T-helper 2 cell treated with Interferon-gamma antibody and Interleukin-4, amounts not matched to agents 5 μg/mL and 100 μg/mL, for 36 hours (primary cell): ENCODE measurements around the gene KAZN.

Source experiments
- DNase-seq: peaks from one replicate; pipeline ENCODE4 v3.0.0; 2021; ENCODE audit warnings: low spot score
- H3K27ac Mint-ChIP-seq: one replicate; pipeline ENCODE4 v1.8.0; 2021; ENCODE audit warnings: mild to moderate bottlenecking, mixed read lengths
- H3K27me3 Mint-ChIP-seq: one replicate; pipeline ENCODE4 v1.8.0; 2021; ENCODE audit warnings: low read depth, mixed read lengths
- H3K36me3 Mint-ChIP-seq: one replicate; pipeline ENCODE4 v1.8.0; 2021; ENCODE audit warnings: low read depth, mixed read lengths
- H3K4me1 Mint-ChIP-seq: one replicate; pipeline ENCODE4 v1.8.0; 2021; ENCODE audit warnings: low read depth, mixed read lengths
- H3K4me3 Mint-ChIP-seq: one replicate; pipeline ENCODE4 v1.8.0; 2022; ENCODE audit warnings: mild to moderate bottlenecking, moderate library complexity, mixed read lengths
- H3K9me3 Mint-ChIP-seq: one replicate; pipeline ENCODE4 v1.8.0; 2021; ENCODE audit warnings: mixed read lengths

Gene KAZN

DNA sequence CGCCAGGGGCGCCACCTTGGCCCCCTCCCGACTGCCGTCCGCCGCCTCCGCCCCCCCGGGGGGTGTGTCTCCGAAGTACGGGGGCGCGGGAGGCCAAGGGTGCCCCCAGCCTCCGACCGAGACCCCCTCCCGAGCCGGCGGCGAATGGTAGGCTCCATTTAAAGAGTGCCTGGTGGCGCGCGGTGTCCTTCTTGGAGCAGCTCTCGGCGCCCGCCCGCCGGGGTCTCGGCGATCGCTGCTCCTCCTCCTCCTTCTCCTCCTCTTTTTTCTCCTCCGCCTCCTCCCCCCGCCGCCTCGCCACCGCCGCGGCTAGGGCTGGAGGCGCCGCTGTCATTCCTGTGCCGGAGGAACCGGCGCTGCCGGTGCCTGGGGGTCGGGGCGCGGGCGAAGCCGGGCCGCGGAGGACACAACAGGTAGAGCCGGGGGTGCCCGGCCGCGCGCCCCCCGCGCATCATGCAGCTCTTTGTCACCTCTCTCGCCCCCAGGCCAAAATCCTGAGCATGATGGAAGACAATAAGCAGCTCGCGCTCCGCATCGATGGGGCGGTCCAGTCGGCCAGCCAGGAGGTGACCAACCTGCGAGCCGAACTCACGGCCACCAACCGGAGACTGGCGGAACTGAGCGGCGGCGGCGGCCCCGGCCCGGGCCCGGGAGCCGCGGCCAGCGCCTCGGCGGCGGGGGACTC, at the start of gene KAZN:
Gene KAZN (plus strand): TSS at position 188 of the 685 bp plus-strand sequence.
- DNase-seq = no peak
- no peaks in the 10 kb centered on the region for H3K4me1 Mint-ChIP-seq
- no peaks in the 10 kb centered on the region for H3K36me3 Mint-ChIP-seq
- H3K4me3 Mint-ChIP-seq = no peak within 1 kb of the TSS
- H3K27me3 Mint-ChIP-seq = peaks cover 48% of the 10 kb centered on the region
- H3K27ac Mint-ChIP-seq = no peak within 1 kb of the TSS
- H3K9me3 Mint-ChIP-seq = no peaks in the 10 kb centered on the region

DNA sequence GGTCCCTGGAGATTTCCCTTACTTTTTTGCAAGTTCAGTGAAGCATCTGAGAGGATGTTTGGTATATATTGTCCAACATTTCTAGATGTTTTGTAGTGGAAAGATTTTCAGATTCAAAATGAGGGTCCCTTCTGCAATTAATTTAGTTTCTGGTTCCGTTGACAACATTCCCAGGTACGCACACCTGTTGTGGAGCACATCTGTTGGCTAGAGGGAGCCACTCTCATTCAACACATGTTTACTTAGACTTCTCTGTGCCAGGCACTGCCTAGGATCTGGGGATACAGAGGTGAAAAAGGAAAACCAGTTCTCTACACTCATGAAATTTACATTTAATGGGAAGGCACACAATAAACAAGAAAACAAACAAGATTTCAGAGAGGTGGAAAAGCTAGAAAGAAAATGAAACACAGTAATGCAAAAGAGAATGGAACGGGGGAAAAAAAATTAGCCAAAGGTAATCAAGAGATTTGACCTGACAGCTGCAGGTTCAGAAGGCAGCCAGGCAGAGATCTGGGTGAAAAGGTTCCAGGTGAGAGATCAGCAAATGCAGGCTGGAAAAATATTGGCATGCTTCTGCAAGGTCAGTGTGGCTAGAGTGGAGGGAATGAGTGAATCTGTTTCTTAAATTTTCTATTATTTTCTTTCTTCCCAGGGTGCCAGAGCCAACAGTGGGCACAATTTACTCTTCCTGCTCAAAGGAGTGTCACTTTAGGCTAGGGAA, 48.4 kb upstream of the KAZN start:
- DNase-seq = no peak
- Mint-ChIP-seq H3K27ac (no peak overlapping the region), H3K36me3 (no peaks in the 10 kb centered on the region), H3K27me3 (no peaks in the 10 kb centered on the region), H3K9me3 (no peaks in the 10 kb centered on the region), H3K4me1 (no peaks in the 10 kb centered on the region), H3K4me3 (no peak overlapping the region)

DNA sequence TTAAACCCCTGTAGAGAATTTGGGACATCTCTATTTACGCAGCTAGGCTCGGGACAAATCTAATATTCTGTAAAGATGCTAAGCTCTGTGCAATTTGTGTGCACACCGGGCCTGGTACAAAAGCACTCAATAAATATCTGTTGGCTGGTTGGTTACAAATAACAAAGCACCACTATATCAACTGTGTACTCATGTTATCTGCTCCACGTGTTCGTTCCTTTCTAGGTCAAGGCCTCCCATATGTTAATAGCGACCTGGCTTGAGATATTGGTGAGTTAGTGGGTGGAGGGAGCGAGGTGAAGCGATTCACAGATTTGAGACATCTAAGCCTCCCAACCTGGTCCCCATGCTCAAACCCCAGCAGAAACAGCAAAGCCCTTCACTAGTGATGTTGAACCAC, 47.1 kb upstream of the KAZN start:
- DNase-seq = no peak
- no peaks in the 10 kb centered on the region for H3K4me1 Mint-ChIP-seq
- H3K36me3 Mint-ChIP-seq = no peaks in the 10 kb centered on the region
- no peak overlapping the region for H3K4me3 Mint-ChIP-seq
- H3K27ac Mint-ChIP-seq = no peak overlapping the region
- no peaks in the 10 kb centered on the region for H3K27me3 Mint-ChIP-seq
- H3K9me3 Mint-ChIP-seq = no peaks in the 10 kb centered on the region

DNA sequence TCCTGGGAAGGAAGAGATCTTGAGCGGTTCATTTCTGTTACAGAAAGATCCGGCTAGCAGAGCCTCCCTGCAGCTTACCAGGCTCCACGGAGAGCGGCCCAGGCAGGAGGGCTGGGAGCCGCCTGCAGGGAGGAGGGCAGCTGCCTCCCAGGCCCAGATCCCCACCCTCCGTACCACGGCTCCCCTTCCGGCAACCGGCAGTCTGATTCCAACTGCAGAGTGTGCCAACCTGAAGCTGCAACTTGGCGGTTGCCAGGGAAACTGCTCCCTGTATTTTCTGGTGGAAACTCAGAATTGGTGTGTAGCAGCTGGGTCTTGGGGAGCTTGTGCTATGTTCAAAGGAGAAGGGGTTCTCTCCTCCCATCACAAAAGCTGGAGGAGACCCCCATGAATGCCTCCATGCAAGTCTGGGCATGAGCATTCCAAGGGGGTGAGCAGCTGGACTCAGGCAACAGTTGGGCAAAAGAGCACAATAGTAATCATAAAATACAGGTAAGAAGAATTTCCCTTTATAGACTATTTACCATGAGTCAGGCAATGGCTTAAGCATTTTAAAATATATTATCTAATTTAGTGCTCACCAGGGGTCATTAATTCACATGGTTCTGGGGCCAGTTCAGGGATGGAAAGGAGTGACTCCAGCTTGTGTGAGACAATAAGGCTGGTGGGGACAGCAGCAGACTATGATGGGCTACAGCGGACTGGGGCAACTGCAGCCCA, 46.1 kb upstream of the KAZN start:
- DNase-seq = no peak
- Mint-ChIP-seq H3K9me3 (no peaks in the 10 kb centered on the region), H3K36me3 (no peaks in the 10 kb centered on the region), H3K4me3 (no peak overlapping the region), H3K27me3 (no peaks in the 10 kb centered on the region), H3K27ac (no peak overlapping the region), H3K4me1 (no peaks in the 10 kb centered on the region)

DNA sequence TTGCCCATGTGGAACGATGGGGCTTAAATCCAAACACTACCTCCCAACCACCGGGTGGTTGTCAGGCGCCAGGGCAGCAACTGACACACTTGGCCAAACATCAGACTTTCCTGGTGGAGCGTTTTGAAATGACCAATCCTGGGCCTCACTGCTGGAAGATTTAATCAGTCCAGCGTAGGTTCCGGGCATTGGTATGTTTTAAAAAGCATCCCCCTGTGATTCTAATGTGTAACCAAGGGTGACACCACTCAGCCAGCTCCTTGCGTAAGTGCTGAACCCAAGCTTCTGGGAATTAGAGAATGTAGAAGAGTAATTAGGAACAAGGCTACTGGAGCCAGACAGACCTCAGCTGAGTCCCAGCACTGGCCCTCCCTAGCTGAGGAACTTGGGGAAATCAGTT, 44.8 kb upstream of the KAZN start:
- no peaks in the 10 kb centered on the region for H3K4me1 Mint-ChIP-seq
- no peak overlapping the region for H3K27ac Mint-ChIP-seq
- no peaks in the 10 kb centered on the region for H3K9me3 Mint-ChIP-seq
- no peaks in the 10 kb centered on the region for H3K36me3 Mint-ChIP-seq
- no peak for DNase-seq
- no peak overlapping the region for H3K4me3 Mint-ChIP-seq
- H3K27me3 Mint-ChIP-seq = no peaks in the 10 kb centered on the region

DNA sequence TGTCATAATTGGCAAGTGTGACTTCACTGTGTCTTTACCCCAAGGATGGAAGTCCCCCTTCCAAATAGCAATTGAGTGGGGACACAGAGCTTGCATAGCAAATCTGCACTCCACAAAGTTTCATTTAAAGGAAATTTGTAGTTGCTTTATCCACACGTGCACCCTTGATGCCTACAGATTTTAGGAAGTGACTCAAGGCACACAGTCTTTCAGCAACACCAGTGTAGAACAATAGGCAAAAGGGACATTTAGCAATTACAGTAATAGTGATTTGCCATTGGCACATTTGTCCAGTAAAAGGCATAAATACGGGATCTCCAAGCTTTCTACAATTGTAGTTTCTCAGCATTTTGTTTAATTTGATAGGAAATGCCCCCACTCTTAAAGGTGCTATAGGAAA, 43.4 kb upstream of the KAZN start:
- no peak overlapping the region for H3K27ac Mint-ChIP-seq
- H3K27me3 Mint-ChIP-seq = no peaks in the 10 kb centered on the region
- H3K9me3 Mint-ChIP-seq = no peaks in the 10 kb centered on the region
- H3K4me1 Mint-ChIP-seq = no peaks in the 10 kb centered on the region
- DNase-seq = no peak
- no peak overlapping the region for H3K4me3 Mint-ChIP-seq
- H3K36me3 Mint-ChIP-seq = no peaks in the 10 kb centered on the region

DNA sequence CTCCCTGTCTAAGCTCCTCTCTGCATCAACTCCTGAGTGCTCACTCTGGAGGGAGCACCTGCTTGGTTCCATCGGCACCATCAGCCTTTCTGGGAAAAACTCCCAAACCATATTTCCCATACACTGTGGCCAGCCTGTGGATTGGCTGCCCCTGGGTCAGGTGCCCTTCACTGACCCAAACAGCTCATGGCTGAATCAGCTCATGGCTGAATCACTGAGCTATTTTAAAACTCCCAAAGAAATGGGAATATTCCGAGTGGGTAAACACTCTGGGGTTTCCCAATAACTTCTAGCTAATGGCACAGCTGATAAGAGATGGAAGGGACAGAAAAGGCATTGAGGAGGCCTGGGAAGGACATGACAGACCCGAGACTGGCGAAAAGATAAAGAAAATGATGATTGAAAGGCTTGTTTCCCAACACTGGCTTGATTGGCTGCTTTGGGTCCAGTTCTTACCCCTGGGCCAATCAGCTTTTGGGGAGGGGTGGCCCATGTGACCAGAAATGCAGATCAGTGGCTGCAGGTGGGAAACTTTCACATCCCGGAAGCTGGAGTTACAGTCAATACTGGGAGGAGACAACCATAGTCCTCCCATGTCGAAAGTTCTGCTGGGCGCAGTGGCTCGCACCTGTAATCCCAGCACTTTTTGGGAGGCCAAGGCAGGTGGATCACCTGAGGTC, 37.3 kb upstream of the KAZN start:
- H3K27me3 Mint-ChIP-seq = no peaks in the 10 kb centered on the region
- no peak overlapping the region for H3K4me3 Mint-ChIP-seq
- no peak for DNase-seq
- H3K9me3 Mint-ChIP-seq = no peaks in the 10 kb centered on the region
- H3K4me1 Mint-ChIP-seq = no peaks in the 10 kb centered on the region
- no peaks in the 10 kb centered on the region for H3K36me3 Mint-ChIP-seq
- H3K27ac Mint-ChIP-seq = no peak overlapping the region

DNA sequence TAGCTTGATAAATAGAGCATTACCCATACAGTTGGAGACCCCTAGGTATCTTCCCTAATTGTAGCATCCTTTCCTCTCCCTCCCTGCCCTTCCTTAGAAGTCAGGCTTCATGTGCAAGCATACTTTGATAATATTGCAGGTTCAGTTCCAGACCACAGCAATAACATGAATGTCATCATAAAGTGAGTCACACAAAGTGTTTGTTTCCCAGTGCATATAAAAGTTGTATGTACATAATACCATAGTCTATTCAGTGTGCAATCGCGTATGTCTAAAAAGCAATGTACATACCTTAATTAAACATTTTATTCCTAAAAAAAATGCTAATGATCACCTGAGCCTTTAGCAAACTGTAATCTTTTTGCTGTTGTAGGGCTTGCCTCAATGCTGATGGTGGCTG, 33.4 kb upstream of the KAZN start:
- H3K4me1 Mint-ChIP-seq = no peaks in the 10 kb centered on the region
- H3K4me3 Mint-ChIP-seq = no peak overlapping the region
- DNase-seq = no peak
- no peaks in the 10 kb centered on the region for H3K36me3 Mint-ChIP-seq
- no peaks in the 10 kb centered on the region for H3K27me3 Mint-ChIP-seq
- peaks cover 7% of the 10 kb centered on the region for H3K9me3 Mint-ChIP-seq
- no peak overlapping the region for H3K27ac Mint-ChIP-seq

DNA sequence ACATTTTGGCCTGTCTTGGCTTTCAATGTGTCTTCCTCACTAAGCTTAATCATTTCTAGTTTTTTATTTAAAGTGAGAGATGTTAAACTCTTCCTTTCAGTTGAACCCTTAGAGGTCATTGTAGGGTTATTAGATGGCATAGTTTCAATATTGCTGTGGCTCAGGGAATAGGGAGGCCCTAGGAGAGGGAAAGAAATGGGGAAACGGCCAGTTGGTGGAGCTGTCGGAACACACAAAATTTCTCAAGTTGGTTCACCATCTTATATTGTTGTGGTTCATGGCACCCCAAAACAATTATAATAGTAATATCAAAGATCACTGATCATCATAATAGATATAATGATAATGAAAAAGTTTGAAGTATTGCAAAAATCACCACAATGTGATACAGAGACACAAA, 31.4 kb upstream of the KAZN start:
- no peaks in the 10 kb centered on the region for H3K36me3 Mint-ChIP-seq
- H3K27ac Mint-ChIP-seq = no peak overlapping the region
- no peaks in the 10 kb centered on the region for H3K4me1 Mint-ChIP-seq
- peaks cover 7% of the 10 kb centered on the region for H3K9me3 Mint-ChIP-seq
- H3K27me3 Mint-ChIP-seq = no peaks in the 10 kb centered on the region
- no peak overlapping the region for H3K4me3 Mint-ChIP-seq
- DNase-seq = no peak

DNA sequence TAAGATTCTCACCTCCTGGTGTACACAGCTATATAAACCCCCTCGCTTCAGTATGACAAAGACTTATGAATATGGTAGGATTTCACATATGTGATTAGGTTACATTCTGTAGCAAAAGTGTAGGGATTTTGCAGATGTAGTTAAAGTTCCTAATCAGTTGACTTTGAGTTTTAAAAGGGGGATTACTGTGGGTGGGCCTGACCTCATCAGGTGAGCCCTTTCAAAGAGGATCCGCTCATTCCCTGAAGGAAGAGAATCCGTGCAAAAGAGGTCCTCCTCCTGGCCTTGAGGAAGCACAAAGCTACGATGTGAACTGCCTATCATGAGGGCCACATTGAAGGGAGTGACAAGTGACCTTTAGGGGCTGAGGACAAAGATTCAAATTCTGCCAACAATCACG, 30.6 kb upstream of the KAZN start:
- Mint-ChIP-seq H3K9me3 (peaks cover 7% of the 10 kb centered on the region), H3K27me3 (no peaks in the 10 kb centered on the region), H3K4me1 (no peaks in the 10 kb centered on the region), H3K4me3 (no peak overlapping the region), H3K27ac (no peak overlapping the region), H3K36me3 (no peaks in the 10 kb centered on the region)
- DNase-seq = no peak

DNA sequence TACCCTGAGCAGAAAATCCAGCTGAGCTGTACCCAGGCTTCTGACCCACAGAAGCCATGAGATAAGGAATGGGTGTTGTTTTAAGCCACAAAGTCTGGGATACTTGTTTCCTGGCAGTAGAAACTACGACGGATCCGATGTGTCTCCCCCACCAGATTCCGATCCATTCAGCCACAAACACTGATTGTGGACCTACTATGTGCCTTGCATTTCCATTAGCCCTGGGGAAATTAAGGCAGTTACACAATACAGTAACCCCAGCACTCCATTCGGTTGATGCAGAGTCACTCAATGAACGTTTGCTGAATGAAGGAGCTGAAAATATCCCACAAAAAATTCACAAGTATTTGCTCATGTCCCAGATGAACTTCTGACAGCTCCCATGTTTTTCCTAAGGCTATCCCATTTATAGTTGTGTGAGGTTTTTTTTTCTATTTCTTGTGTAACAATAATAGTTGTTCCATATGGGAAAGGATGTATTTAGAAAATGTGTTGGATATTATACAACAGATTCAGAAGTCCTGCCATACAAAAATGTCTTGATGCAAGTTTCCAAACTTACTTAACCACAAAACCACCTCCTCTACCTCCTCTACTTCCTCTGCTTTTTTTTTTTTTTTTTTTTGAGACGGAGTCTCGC, 29.6 kb upstream of the KAZN start:
- H3K27me3 Mint-ChIP-seq = no peaks in the 10 kb centered on the region
- H3K27ac Mint-ChIP-seq = no peak overlapping the region
- H3K4me1 Mint-ChIP-seq = no peaks in the 10 kb centered on the region
- H3K4me3 Mint-ChIP-seq = no peak overlapping the region
- no peak for DNase-seq
- H3K36me3 Mint-ChIP-seq = no peaks in the 10 kb centered on the region
- H3K9me3 Mint-ChIP-seq = peaks cover 7% of the 10 kb centered on the region

DNA sequence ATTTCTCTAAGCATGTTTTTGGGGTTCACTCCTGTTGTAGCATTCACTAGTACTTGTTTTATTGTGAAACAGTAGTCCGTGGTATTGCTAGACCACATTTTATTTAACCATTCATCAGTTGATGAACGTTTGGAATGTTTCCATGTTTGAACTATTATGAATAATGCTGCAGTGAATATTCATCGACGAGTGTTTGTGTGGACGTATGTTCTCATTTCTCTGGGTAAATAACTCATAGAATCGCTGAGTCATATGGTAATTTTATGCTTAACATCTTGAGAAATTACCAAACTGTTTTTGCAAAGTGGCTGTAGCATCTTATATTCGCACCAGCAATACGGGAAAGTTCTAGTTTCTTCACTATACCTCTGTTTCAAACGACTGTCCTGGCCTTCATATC, 28.0 kb upstream of the KAZN start:
- no peaks in the 10 kb centered on the region for H3K4me1 Mint-ChIP-seq
- no peaks in the 10 kb centered on the region for H3K27me3 Mint-ChIP-seq
- H3K9me3 Mint-ChIP-seq = peaks cover 7% of the 10 kb centered on the region
- H3K4me3 Mint-ChIP-seq = no peak overlapping the region
- no peak overlapping the region for H3K27ac Mint-ChIP-seq
- no peak for DNase-seq
- H3K36me3 Mint-ChIP-seq = no peaks in the 10 kb centered on the region

DNA sequence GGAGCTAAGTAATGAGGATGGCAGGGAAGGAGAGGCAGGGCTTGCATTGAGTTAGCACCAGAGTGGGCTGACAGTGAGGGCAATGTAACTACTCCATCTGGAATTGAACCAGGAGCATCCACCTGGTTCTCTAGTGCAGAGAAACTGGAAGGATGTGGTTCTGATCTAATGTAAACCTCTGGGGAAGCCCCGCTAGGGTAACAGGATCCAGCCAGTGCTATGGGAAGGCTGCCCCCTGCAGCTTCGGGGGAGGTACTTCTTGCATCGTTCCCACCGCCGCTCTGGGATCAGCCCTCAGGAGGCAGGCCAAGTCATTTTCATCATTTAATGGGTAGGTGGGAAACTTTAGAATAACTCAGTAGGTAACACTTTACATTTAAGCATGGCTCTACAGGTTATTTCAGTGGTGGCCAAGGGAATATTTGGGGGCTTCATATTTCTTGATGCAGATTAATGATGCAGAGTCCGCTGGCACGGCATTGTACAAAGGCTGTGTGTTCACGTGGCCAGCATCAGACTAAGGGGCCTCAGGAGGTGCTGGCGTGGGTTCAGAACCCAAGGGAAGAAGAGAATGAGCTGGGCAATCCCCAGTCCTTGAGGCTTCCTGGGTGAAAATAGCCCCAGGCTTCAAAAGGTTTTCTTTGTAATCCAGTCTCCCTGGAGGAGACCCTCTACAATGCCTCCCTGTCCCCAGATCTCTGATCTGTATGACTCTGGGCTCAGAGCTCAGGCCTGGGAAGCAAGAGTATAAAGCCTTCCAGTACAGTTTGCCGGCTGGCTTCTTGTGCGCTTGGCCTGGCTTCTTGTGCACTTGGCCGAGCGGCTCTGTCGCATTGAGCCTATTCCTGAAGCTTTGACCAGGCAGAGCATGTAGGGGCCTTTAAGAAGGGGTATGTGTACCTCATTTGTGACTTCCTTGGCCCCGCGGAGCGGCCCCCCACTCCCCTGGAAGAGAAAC, 26.4 kb upstream of the KAZN start:
- Mint-ChIP-seq H3K27ac (no peak overlapping the region), H3K27me3 (no peaks in the 10 kb centered on the region), H3K36me3 (no peaks in the 10 kb centered on the region), H3K9me3 (peaks cover under 1% of the 10 kb centered on the region), H3K4me1 (no peaks in the 10 kb centered on the region), H3K4me3 (no peak overlapping the region)
- no peak for DNase-seq
